ENCODE data around the gene C19orf18. TPM values are rescaled to one million over a fixed set of nuclear protein-coding genes. Genes with fewer than 3 reads are reported as not detected.

C19orf18 gene
- total RNA-seq, 1 experiment from 2014 or later: 0.40 TPM

GRCh38 chr19:57949702-57950101 lies 24.6 kb downstream of the C19orf18 start:
- no peaks in the 10 kb centered on the region for H3K27me3 ChIP-seq (ENCODE audit: low read length)
- peaks cover 25% of the 10 kb centered on the region for H3K79me2 ChIP-seq (ENCODE audit: low read length)
- TF ChIP-seq EZH2 (IDR thresholded peaks at IDR 0.05; ENCODE audit: low read length, unreplicated experiment): no peak
- no peak overlapping the region for H3K4me3 ChIP-seq (ENCODE audit: low read length)
- no peaks in the 10 kb centered on the region for H3K9me2 ChIP-seq (replicated peaks; ENCODE audit: low read length)
- DNase-seq: no peak
- ChIA-PET POLR2A (ENCODE audit: unreplicated experiment) (no interaction called here), CTCF (no interaction called here)
- peaks cover 14% of the 10 kb centered on the region for H3K36me3 ChIP-seq (ENCODE audit: low read depth, low read length)
- BruUV-seq (replicated peaks): no TSS peak
- peaks cover 47% of the 10 kb centered on the region for H3K9me3 ChIP-seq (ENCODE audit: low read length)
- no peaks in the 10 kb centered on the region for H4K20me1 ChIP-seq (ENCODE audit: low read length)
- intact Hi-C loops (cut with micrococcal nuclease): no loop called here
- H3K27ac ChIP-seq (ENCODE audit: low read length): no peak overlapping the region
- no peaks in the 10 kb centered on the region for H3K4me1 ChIP-seq (ENCODE audit: insufficient read depth, low read length)
- H3K4me2 ChIP-seq (ENCODE audit: low read length): no peak overlapping the region
- H3F3A ChIP-seq (ENCODE audit: low read length, unreplicated experiment): no peaks in the 10 kb centered on the region
- H2AFZ ChIP-seq (ENCODE audit: low read length): no peak overlapping the region
- H3K9ac ChIP-seq (ENCODE audit: low read length): no peak overlapping the region
- no peak for ATAC-seq

- POLR2A ChIA-PET (ENCODE audit: unreplicated experiment): no interaction called here
- Histone ChIP-seq H3F3A (ENCODE audit: low read length, unreplicated experiment) (no peaks in the 10 kb centered on the region), H3K36me3 (ENCODE audit: low read depth, low read length) (peaks cover 17% of the 10 kb centered on the region), H3K9ac (ENCODE audit: low read length) (no peak overlapping the region), H2AFZ (ENCODE audit: low read length) (no peak overlapping the region), H3K27me3 (ENCODE audit: low read length) (no peaks in the 10 kb centered on the region), H3K9me3 (ENCODE audit: low read length) (peaks cover 46% of the 10 kb centered on the region), H3K9me2 (replicated peaks; ENCODE audit: low read length) (no peaks in the 10 kb centered on the region), H4K20me1 (ENCODE audit: low read length) (no peaks in the 10 kb centered on the region), H3K27ac (ENCODE audit: low read length) (no peak overlapping the region), H3K79me2 (ENCODE audit: low read length) (peaks cover 25% of the 10 kb centered on the region), H3K4me2 (ENCODE audit: low read length) (no peak overlapping the region), H3K4me1 (ENCODE audit: insufficient read depth, low read length) (no peaks in the 10 kb centered on the region), H3K4me3 (ENCODE audit: low read length) (no peak overlapping the region)
- no peak for ATAC-seq
- CTCF ChIA-PET: no interaction called here
- TF ChIP-seq EZH2 (IDR thresholded peaks at IDR 0.05; ENCODE audit: low read length, unreplicated experiment) (no peak), EZH2phosphoT487 (IDR thresholded peaks at IDR 0.05; ENCODE audit: borderline replicate concordance, low read length) (no peak)
- TF ChIP-seq, protein P1, sequence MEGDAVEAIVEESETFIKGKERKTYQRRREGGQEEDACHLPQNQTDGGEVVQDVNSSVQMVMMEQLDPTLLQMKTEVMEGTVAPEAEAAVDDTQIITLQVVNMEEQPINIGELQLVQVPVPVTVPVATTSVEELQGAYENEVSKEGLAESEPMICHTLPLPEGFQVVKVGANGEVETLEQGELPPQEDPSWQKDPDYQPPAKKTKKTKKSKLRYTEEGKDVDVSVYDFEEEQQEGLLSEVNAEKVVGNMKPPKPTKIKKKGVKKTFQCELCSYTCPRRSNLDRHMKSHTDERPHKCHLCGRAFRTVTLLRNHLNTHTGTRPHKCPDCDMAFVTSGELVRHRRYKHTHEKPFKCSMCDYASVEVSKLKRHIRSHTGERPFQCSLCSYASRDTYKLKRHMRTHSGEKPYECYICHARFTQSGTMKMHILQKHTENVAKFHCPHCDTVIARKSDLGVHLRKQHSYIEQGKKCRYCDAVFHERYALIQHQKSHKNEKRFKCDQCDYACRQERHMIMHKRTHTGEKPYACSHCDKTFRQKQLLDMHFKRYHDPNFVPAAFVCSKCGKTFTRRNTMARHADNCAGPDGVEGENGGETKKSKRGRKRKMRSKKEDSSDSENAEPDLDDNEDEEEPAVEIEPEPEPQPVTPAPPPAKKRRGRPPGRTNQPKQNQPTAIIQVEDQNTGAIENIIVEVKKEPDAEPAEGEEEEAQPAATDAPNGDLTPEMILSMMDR (conservative IDR thresholded peaks at IDR 0.05; ENCODE audit: low read depth, low read length): no peak
- intact Hi-C loops (cut with micrococcal nuclease): no loop called here
- no peak for DNase-seq
- no TSS peak for BruUV-seq (replicated peaks)
These were observed 25.0 kb downstream of the C19orf18 start for GRCh38 chr19:57949296-57949695.

DNA sequence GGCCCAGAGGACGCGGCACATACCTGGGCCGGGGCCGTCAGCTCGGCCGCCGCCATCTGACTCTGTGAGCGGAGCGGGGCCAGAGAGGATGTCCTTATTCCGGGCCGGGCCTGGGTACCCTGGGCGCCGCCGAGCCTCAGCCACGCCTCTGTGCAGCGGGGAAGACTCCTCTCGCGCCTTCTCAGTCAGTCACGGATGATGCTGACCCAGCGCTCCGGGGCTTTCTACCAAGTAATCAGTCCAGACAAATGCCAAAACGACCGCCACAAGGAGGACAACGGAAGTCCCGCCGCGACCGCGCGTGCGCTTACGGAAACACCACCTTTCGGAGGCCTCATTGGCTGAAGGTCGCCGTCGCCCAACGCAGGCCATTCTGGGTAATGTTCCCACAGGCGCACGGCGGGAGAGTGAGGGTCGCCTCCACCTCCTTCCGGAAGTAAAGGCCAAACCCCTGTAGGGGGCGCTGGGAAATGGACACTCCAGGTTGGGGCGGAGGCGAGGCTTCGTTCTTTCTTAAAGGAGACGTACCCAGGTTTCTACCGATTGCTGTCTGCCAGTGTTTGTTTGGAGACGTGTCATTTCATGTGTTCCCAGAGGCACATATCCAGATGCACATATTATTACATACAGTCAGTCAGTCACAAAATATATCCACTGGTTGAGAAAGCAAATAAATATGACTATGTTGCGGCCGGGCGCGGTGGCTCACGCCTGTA lies 26.8 kb downstream of the C19orf18 start, which contains the start of gene ZNF256:
TSS of gene ZNF256 (minus strand) at position 288 of the 716 bp plus-strand sequence. CDS start at position 56, 232 bp downstream.
- peak within 1 kb of the TSS; percentile 82 for H3K9ac ChIP-seq (ENCODE audit: low read length)
- ATAC-seq: peak; percentile 99
- H3K79me2 ChIP-seq (ENCODE audit: low read length): peaks cover 25% of the 10 kb centered on the region
- H4K20me1 ChIP-seq (ENCODE audit: low read length): no peaks in the 10 kb centered on the region
- H3K4me3 ChIP-seq (ENCODE audit: low read length): peak within 1 kb of the TSS; percentile 83
- H2AFZ ChIP-seq (ENCODE audit: low read length): peak within 1 kb of the TSS; percentile 66
- ChIA-PET POLR2A (ENCODE audit: unreplicated experiment) (no interaction called here), CTCF (no interaction called here)
- no peaks in the 10 kb centered on the region for H3F3A ChIP-seq (ENCODE audit: low read length, unreplicated experiment)
- peak; percentile 90 for DNase-seq
- BruUV-seq (replicated peaks): no TSS peak
- H3K27ac ChIP-seq (ENCODE audit: low read length): no peak within 1 kb of the TSS
- H3K36me3 ChIP-seq (ENCODE audit: low read depth, low read length): peaks cover 34% of the 10 kb centered on the region
- no peaks in the 10 kb centered on the region for H3K27me3 ChIP-seq (ENCODE audit: low read length)
- peaks cover 43% of the 10 kb centered on the region for H3K9me3 ChIP-seq (ENCODE audit: low read length)
- intact Hi-C loops (cut with micrococcal nuclease): no loop called here
- H3K4me1 ChIP-seq (ENCODE audit: insufficient read depth, low read length): no peaks in the 10 kb centered on the region
- TF ChIP-seq EZH2phosphoT487 (IDR thresholded peaks at IDR 0.05; ENCODE audit: borderline replicate concordance, low read length) (no peak), EZH2 (IDR thresholded peaks at IDR 0.05; ENCODE audit: low read length, unreplicated experiment) (no peak)
- TF ChIP-seq, protein P1 (conservative IDR thresholded peaks at IDR 0.05; ENCODE audit: low read depth, low read length): peak; percentile 52
- H3K9me2 ChIP-seq (replicated peaks; ENCODE audit: low read length): no peaks in the 10 kb centered on the region
- H3K4me2 ChIP-seq (ENCODE audit: low read length): peak within 1 kb of the TSS; percentile 83

Data from PC-3 (cell line).